Lower leg skin (tissue), 3 donors: Measurements from ENCODE around the gene SLC9A5.

ENCODE experiments used
- CTCF ChIP-seq, 3 donors: fragments of 450-650 bp; IDR thresholded peaks; one replicate each; pipeline ENCODE4 v1.5.1; 2016; ENCODE audit warnings: antibody characterized with exemption in 3 of 3, mild to moderate bottlenecking in 3 of 3, moderate library complexity in 2 of 3
- POLR2A ChIP-seq, 2 donors: fragments of 450-650 bp; IDR thresholded peaks; one replicate each; pipeline ENCODE4 v1.6.1; 2016 to 2017; ENCODE audit warnings: antibody characterized with exemption in 2 of 2, mild to moderate bottlenecking in 1 of 2, moderate library complexity in 1 of 2

GRCh38 chr16:67284699-67285646 is 36.2 kb downstream of the SLC9A5 start:
- no peak for TF ChIP-seq CTCF (IDR thresholded peaks at IDR 0.05)
- TF ChIP-seq POLR2A (IDR thresholded peaks at IDR 0.05) = no peak
